Fibroblast of skin of right biceps (primary cell): ENCODE measurements around the gene LCA5.
"Not testable (repeated sequence)": the region's sequence is repeated elsewhere in the genome, so short reads cannot be mapped to it uniquely, and the experiment has no call there.

Experiments
- DNase-seq: peaks from one replicate; pipeline ENCODE4 v3.0.0-alpha.2; 2013

Gene LCA5

GRCh38 chr6:79463621-79464050 is 73.6 kb downstream of the LCA5 start:
- no peak for DNase-seq

GRCh38 chr6:79461205-79461604 is 76.0 kb downstream of the LCA5 start:
- DNase-seq, result no peak

DNA sequence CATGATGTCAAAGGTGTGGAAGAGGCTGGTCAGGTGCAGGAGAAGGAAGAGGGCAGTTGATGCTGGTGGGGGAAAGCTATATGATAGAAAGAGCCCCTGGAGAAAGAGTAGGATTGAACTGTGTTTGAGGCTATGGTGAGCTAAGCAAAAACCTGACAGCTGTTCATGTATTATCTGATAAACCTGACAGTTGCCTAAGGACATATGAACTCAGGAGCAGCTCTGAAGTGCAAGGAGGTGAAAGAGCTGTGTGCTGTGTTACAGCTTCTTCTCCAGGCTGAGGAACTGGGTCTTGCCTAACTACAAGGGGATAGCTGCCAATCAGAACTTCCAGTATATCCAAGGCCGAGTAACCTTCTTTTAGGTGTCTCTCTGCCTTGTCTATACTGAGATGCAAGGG is 81.8 kb downstream of the LCA5 start:
- no peak for DNase-seq

- DNase-seq, result no peak
Observed at GRCh38 chr6:79453558-79454042, 83.6 kb downstream of the LCA5 start.

DNA sequence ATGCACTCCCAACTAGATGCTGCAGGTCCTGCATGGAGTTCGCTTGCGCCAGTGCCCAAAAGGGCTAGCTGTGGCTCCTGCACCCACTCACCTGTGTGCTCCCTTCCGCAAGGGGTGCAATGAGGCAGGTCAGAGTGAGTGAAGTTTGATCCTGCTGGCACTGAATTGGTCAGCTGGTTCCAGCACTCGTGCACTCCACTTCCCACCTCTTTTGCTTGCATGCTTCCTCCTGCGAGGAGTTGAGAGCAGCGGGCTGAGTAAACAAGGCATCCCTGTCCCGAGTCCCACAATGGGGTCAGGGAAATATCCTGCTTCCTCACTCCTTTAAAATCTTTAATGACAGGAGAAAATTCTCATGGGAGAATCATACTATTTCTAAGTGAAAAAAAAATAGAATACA is 86.2 kb downstream of the LCA5 start:
- no peak for DNase-seq

DNA sequence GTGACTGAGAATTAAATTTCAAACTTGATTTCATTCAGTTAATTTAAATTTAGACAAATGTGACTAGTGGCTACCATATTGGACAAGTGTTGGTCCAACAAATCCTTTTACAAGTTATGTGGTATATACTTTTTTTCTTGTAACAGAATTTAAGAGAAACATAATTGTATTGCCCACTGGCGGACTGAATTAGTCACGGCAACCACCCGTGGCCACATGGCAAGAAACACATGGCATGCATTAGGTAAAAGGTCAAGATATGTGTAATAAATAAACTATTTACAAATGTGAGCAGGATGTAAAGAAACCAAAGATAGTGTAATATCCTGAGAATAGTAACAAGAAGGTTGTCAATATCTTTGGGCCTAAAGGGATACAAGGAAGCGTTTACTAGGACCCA is 91.2 kb downstream of the LCA5 start:
- no peak for DNase-seq

GRCh38 chr6:79443876-79444275 is 93.4 kb downstream of the LCA5 start:
- DNase-seq, result not testable (repeated sequence)

- DNase-seq, result no peak
Observed at GRCh38 chr6:79441192-79441591, 96.0 kb downstream of the LCA5 start.

DNA sequence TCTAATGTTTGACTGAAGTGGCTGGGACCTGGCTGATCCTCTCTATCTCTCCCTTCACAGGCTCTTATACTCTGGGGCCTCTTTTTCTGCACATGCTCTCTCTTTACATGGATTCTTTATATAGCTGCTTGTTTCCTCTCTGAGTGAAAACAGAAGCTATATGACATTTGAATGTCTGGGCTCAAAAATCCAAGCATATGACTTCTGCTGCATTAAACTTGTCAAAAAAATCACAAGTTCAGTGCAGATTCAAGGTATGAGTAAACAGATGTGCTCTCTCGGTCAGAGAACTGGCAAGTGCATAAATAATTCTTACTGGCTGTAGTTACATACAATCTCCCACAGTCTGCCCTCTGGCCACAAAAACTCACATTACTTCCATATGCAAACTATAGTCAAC is 96.6 kb downstream of the LCA5 start:
- no peak for DNase-seq

GRCh38 chr6:79438030-79438429 is 99.2 kb downstream of the LCA5 start:
- no peak for DNase-seq

DNA sequence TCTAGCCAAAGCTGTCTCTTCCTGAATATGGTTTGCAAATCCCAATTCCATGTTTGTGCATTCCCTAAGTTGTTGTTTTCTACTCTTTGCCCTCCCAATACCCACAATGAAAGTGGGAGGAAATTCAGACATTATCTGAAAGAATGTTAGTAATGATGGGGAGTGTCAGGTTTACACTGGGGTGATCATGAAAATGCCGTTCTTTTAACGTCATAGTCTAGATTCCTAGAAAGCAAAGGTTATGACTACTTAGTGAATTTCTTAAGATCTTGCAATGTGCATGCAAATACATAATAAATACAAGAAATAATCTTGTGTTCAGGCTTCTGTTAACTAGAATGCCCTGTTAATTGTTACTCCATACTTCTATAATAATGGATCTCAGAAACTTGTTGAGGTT is 101.0 kb downstream of the LCA5 start:
- no peak for DNase-seq

GRCh38 chr6:79435746-79436145 is 101.5 kb downstream of the LCA5 start:
- DNase-seq, result no peak
